Glutamatergic neuron (in vitro differentiated cells): ENCODE data around the gene CAP1. TPM values are rescaled to one million over a fixed set of nuclear protein-coding genes. Genes with fewer than 3 reads are reported as not detected.

ENCODE experiments used
- DNase-seq: peaks from one replicate; pipeline ENCODE4 v3.0.0; 2022
- H3K27ac Mint-ChIP-seq: one replicate; pipeline ENCODE4 v1.8.0; 2020; ENCODE audit warnings: mild to moderate bottlenecking, mixed read lengths, inconsistent platforms; ENCODE audit not compliant: unreplicated experiment
- H3K27me3 Mint-ChIP-seq: one replicate; pipeline ENCODE4 v1.8.0; 2020; ENCODE audit warnings: mild to moderate bottlenecking, moderate library complexity, mixed read lengths, inconsistent platforms; ENCODE audit not compliant: unreplicated experiment
- H3K36me3 Mint-ChIP-seq: one replicate; pipeline ENCODE4 v1.8.0; 2020; ENCODE audit warnings: mild to moderate bottlenecking, mixed read lengths, inconsistent platforms; ENCODE audit not compliant: unreplicated experiment
- H3K4me1 Mint-ChIP-seq: one replicate; pipeline ENCODE4 v1.8.0; 2020; ENCODE audit warnings: mild to moderate bottlenecking, low read depth, mixed read lengths, inconsistent platforms; ENCODE audit not compliant: unreplicated experiment
- H3K4me3 Mint-ChIP-seq: one replicate; pipeline ENCODE4 v1.8.0; 2020; ENCODE audit warnings: mild to moderate bottlenecking, mixed read lengths, inconsistent platforms; ENCODE audit not compliant: unreplicated experiment
- H3K9me3 Mint-ChIP-seq: one replicate; pipeline ENCODE4 v1.8.0; 2020; ENCODE audit warnings: mild to moderate bottlenecking, moderate library complexity, mixed read lengths, inconsistent platforms; ENCODE audit not compliant: unreplicated experiment
- CTCF ChIP-seq: fragments of 200-600 bp; sonication (generic); IDR thresholded peaks from one replicate; pipeline ENCODE4 v1.5.0; 2021; ENCODE audit not compliant: partially characterized antibody, unreplicated experiment
- total RNA-seq: library from RNA; stranded (reverse); fragmentation: NEBNext Ultra II Directional; extraction: Animal tissue kit (Norgen Biotek cat#: 25700); gene quantifications from one replicate; pipeline ENCODE4 v1.2.1, GENCODE V29; 2021; ENCODE audit not compliant: unreplicated experiment

The CAP1 gene
- total RNA-seq, 1 donor from 2014 or later: 293 TPM

- no peak for DNase-seq
- Mint-ChIP-seq H3K9me3 (peaks cover 7% of the 10 kb centered on the region), H3K4me1 (peaks cover 17% of the 10 kb centered on the region), H3K36me3 (no peaks in the 10 kb centered on the region), H3K27me3 (peaks cover 2% of the 10 kb centered on the region), H3K4me3 (peak overlapping the region; percentile 95), H3K27ac (no peak overlapping the region)
- TF ChIP-seq CTCF: no peak
Measured at GRCh38 chr1:40038697-40039096, 1.8 kb upstream of the CAP1 start.

DNA sequence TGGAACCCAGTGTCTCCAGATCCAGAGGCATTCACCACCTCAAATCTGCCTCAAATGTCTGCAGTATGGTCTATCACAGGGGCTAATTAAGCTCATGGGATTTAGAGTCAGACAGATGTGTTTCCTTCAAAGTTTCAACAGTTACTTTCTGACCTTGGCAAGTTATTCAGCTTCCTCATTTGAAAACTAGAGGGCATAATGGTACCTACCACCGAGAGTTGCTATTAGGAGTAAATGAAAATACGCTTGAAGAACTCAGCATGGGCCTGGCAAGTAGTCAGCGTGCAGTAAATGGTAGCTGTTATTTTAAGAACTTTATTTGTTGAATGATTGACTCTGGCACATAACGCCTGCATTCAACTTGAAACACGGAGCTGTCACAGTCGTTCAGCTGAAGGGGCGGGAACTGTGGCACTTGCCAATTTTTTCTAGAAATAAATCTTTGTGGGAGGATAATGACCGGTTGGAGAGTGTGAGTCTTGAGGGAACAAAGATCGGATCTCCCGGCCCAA lies 1.2 kb upstream of the CAP1 start:
- Mint-ChIP-seq H3K27me3 (peaks cover 2% of the 10 kb centered on the region), H3K9me3 (peaks cover 7% of the 10 kb centered on the region), H3K4me1 (peaks cover 19% of the 10 kb centered on the region), H3K36me3 (no peaks in the 10 kb centered on the region), H3K4me3 (peak overlapping the region; percentile 95), H3K27ac (peak overlapping the region; percentile 97)
- DNase-seq: no peak
- no peak for TF ChIP-seq CTCF

GRCh38 chr1:40039757-40040510 lies 595 bp upstream of the CAP1 start:
- peak; percentile 77 for DNase-seq
- peaks cover 2% of the 10 kb centered on the region for H3K27me3 Mint-ChIP-seq
- H3K36me3 Mint-ChIP-seq: no peaks in the 10 kb centered on the region
- H3K4me1 Mint-ChIP-seq: peaks cover 19% of the 10 kb centered on the region
- peaks cover 7% of the 10 kb centered on the region for H3K9me3 Mint-ChIP-seq
- H3K27ac Mint-ChIP-seq: peak overlapping the region; percentile 97
- TF ChIP-seq CTCF: no peak
- peak overlapping the region; percentile 95 for H3K4me3 Mint-ChIP-seq

DNA sequence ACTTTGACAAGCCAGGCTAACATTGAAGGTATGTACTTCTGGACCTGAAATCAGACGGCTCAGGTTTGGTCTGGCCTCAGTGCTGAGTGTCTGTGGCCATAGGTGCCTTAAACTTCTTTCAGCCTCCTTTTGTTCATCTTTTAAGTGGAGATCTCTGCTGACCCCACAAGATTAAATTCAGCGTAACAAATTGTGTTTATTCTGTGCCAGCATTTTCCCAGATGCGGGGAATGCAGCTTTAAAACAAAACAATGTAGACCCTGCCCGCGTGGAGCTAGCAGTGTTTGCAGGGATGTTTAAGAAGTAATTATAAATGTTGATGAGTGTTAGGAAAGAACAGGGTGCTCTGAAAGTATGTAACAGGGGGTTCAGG lies 923 bp downstream of the CAP1 start:
- peaks cover 19% of the 10 kb centered on the region for H3K4me1 Mint-ChIP-seq
- peaks cover 2% of the 10 kb centered on the region for H3K27me3 Mint-ChIP-seq
- peak overlapping the region; percentile 78 for H3K27ac Mint-ChIP-seq

More for the DNA sequence above, 923 bp downstream of the CAP1 start:
- TF ChIP-seq CTCF: no peak
- Mint-ChIP-seq H3K9me3 (peaks cover 7% of the 10 kb centered on the region), H3K4me3 (peak overlapping the region; percentile 95), H3K36me3 (no peaks in the 10 kb centered on the region)
- no peak for DNase-seq
